Measurements from ENCODE around the gene GOLGA8J. TPM values are rescaled to one million over a fixed set of nuclear protein-coding genes. Genes with fewer than 3 reads are reported as not detected.
"Not testable (repeated sequence)": the region's sequence is repeated elsewhere in the genome, so short reads cannot be mapped to it uniquely, and the experiment has no call there.

GOLGA8J gene, protein sequence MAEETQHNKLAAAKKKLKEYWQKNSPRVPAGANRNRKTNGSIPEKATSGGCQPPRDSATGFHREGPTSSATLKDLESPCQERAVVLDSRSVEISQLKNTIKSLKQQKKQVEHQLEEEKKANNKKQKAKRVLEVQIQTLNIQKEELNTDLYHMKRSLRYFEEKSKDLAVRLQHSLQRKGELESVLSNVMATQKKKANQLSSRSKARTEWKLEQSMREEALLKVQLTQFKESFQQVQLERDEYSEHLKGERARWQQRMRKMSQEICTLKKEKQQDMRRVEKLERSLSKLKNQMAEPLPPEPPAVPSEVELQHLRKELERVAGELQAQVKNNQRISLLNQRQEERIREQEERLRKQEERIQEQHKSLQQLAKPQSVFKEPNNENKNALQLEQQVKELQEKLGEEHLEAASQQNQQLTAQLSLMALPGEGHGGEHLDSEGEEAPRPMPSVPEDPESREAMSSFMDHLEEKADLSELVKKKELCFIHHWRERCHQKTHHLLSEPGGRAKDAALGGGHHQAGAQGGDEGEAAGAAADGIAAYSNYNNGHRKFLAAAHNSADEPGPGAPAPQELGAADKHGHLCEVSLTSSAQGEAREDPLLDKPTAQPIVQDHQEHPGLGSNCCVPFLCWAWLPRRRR
- polyA plus RNA-seq (ENCODE audit: insufficient read length in 4 of 4): 1 to 10 TPM in 2 of 4 donors, under 1 TPM in 2; 0.31 to 3.0 (median 1.2) TPM

DNA sequence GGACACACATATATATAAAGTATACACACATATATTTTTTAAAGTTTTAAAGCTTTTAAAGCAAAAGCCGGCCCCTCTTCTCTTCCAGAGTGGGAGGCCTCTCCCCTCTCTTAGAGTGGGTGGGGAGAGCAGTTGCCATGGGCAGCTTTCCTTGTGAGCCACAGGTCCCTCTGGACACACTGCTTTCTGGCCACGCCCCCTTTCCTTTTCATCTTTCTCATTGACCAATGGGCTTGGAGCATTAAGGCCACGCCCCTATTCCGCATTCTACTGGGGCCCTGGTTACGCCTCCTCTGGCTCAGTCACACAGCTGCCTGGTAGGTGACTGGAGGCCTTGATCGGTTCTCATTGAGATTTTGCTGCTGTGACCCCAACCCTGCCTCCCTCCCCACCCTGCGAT, at the start of gene GOLGA8J:
GOLGA8J (plus strand) TSS at position 301 of the 400 bp plus-strand sequence; CDS start at position 399, 98 bp downstream.
- DNase-seq (ENCODE audit: low read depth in 4 of 4, low spot score in 2 of 4): not testable (repeated sequence)

DNA sequence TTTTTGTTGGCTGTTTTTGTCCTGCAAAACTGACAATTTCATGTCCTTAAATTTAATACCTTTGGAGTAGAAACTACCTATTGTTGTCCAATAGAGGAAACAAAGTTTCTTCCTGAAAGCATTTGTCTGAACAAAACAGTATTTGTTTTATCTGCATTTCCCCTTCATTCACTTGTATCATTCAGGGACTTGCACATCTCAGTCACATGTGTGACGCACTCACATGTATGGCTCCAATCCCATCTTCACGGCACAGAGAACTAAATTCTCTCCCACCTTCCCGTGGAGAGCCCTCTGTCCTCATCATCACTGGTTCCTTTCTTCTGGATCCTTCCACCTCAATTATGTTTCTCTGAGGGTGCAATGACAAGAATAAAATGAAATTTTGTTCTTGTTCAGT, 49.5 kb upstream of the GOLGA8J start:
- no peak for DNase-seq (ENCODE audit: low read depth in 4 of 4, low spot score in 2 of 4)

DNA sequence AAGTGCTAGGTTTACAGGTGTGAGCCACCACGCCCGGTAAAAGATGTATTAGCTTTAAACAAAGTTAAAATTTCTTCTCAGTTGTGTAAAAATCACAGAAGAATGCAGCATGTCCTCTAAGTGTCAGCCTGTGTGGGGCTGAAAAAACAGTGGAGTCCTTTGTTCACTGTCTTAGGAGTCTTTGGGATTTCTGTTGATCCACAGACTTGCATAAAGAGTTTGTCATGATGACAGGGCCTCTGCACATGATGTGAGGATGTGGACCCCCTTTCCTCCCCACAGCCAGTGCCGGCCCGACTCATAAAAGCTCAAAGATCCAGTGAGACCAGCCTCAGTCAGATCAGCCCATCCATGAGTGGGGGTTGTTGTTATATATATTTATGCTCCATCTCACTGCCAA, 49.0 kb upstream of the GOLGA8J start:
- DNase-seq (ENCODE audit: low read depth in 4 of 4, low spot score in 2 of 4): no peak

DNA sequence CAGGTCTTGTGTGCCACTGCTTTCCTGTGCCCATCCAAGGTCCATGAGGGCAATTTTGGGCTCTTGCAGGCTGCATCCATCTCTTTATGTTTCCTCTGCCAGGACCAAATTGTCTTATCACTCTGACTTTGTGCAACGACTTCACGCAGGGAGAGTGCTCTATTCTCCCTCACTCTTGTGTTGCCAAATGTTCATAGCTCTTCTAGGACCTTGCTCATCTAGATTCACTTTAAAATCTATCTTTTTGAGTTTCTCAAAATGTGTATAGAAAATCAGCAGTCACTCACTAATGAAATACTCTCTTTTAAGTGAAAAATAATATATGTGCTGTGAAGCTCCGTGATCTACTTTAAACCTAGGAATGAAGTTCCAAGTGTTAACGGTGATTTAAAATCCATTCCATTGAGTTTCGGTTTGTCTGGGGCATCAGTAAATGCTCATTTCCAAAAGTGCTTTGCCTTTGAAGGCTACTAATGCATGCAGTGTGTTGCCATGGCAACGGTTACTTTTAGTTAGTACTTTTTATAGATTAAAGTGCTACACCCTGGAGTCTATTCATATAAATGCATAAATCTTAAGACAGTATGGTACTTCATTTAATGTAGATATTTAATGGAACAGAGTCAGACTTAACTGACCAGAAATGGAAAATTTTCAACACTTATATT, 46.6 kb upstream of the GOLGA8J start:
- DNase-seq (ENCODE audit: low read depth in 4 of 4, low spot score in 2 of 4): no peak

DNA sequence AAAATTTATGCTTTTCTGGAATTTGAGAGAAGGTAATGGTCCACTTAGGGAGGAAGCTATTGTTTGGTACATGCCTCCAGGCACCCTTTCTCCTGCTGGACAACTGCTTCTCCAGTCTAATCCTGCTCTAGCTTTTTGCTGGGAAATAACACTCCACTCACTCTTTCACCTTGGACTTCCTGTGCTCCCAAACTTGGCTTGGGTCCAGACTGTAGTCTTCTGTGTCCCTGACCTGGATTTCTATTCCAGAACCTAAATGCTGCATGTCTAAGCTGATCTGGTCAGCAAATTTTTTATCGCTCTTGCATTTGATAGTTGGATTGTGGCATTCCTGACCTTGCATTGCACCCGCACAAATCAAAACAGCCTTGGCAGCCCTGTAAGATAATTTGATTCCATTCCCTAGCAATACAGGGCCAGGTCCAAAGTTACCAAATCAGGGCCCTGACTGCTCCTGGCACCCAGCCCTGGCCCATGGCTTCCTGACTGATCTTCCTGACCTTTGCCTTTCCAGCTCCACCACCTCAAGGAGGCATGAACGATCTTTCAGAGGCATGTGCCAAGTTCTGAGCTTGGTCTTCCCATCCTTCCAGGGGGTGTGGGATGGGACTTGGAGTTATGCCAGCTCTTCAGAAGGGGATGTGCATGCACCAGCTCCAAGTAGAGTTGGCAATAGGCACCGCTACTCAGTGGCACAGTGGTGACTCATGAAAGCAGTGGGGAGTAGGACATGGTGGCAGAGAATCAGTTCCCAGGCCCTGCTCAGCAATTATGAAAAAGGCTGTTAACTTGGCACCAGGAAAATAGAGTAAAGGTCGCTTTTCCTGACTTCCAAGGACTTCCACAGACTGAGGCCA, 43.9 kb upstream of the GOLGA8J start:
- no peak for DNase-seq (ENCODE audit: low read depth in 4 of 4, low spot score in 2 of 4)

DNA sequence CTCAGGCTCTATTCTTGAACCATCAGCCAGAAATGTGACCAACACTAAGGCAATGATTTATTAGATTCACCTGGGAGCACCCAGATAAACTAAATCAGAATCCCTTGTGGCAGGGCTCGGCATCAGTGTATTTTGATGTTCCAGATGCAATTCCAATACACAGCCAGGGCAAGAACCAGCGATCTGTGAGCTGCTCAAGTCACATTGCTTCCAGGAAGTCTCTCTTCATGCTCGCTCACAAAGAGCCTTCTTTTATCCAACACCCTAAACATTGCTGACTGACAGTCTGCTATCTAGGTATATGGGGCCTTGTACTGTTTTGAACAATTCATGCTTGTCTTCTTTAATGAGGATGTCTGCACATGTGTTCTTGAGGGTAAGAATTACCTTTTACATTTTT, 40.9 kb upstream of the GOLGA8J start:
- DNase-seq (ENCODE audit: low read depth in 4 of 4, low spot score in 2 of 4): no peak

DNA sequence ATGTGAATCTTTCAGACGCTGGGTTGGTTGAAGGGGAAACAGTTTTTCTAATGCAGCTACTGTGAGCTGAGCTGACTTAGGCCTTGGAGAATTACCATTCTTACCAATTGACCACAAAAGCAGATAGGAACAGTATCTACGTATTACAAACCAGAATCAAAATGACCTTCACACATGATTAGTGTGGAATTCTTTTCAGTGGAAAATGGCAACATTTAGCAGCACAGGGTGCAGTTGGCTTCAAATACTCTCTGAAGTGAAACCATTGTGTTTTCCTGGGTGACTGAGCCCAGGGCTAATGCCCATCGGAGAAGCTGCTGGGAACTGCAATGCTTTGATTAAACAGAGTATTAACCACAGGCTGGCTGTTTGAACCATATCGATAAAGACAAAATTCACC, 40.2 kb upstream of the GOLGA8J start:
- no peak for DNase-seq (ENCODE audit: low read depth in 4 of 4, low spot score in 2 of 4)

DNA sequence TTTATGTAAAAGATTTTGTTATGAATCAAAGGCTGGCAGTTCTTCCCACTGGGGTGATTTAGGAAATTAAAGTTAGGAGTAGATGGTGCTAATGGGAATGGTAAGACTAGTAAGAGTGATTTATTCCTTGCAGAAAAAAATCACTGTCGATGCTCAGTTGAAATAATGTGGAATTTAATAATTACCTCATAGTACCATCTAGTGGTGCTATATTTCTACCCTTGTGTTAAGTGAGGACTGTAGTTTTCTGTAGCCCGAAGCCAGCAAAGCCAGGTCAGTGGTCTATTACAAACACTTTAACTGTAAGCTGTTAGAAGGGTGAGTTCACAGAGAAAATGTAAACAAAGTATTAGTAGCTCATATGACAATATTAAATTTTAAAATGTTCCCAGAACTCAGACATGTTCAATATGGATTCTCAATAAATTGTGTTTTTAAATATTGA, 39.5 kb upstream of the GOLGA8J start:
- DNase-seq (ENCODE audit: low read depth in 4 of 4, low spot score in 2 of 4): no peak

DNA sequence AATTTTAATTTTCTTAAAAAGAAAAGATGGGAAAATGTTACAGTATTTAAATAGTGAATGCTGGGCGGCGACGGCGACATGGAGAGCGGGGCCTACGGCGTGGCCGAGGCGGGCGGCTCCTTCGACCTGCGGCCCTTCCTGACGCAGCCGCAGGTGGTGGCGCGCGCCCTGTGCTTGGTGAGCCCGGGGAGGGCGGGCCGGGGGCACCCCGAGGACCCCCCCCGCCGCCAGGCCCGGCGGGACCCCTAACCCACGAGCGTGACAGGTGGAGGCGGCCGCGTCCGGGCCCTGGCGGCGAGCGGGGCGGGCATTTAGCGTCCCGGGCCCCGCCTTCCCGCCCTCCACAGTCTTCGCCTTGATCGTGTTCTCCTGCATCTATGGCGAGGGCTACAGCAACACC, 38.4 kb upstream of the GOLGA8J start:
- DNase-seq (ENCODE audit: low read depth in 4 of 4, low spot score in 2 of 4): no peak

DNA sequence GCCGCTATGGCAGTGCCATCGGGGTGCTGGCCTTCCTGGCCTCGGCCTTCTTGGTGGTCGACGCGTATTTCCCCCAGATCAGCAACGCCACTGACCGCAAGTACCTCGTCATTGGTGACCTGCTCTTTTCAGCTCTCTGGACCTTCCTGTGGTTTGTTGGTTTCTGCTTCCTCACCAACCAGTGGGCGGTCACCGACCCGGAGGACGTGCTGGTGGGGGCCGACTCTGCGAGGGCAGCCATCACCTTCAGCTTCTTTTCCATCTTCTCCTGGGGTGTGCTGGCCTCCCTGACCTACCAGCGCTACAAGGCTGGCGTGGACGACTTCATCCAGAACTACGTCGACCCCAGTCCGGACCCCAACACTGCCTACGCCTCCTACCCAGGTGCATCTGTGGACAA, 37.9 kb upstream of the GOLGA8J start:
- not testable (repeated sequence) for DNase-seq (ENCODE audit: low read depth in 4 of 4, low spot score in 2 of 4)

DNA sequence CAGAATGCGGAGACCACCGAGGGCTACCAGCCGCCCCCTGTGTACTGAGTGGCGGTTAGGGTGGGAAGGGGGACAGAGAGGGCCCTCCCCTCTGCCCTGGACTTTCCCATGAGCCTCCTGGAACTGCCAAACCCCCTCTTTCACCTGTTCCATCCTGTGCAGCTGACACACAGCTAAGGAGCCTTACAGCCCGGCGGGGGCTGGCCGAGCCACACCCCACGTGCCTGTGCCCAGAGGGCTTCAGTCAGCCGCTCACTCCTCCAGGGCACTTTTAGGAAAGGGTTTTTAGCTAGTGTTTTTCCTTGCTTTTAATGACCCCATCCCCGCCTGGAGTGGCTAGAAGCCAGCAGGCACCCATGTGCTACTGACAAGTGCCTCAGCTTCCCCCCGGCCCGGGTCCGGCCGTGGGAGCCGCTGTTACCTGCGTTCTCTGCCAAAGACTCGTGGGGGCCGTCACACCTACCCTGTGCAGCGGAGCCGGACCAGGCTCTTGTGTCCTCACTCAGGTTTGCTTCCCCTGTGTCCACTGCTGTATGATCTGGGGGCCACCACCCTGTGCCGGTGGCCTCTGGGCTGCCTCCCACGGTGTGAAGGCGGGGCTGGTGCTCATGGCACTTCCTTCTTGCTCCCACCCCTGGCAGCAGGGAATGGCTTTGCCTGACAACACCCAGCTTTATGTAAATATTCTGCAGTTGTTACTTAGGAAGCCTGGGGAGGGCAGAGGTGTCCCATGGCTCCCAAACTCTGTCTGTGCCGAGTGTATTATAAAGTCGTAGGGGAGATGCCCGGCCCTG, 37.3 kb upstream of the GOLGA8J start:
- DNase-seq (ENCODE audit: low read depth in 4 of 4, low spot score in 2 of 4): not testable (repeated sequence)

DNA sequence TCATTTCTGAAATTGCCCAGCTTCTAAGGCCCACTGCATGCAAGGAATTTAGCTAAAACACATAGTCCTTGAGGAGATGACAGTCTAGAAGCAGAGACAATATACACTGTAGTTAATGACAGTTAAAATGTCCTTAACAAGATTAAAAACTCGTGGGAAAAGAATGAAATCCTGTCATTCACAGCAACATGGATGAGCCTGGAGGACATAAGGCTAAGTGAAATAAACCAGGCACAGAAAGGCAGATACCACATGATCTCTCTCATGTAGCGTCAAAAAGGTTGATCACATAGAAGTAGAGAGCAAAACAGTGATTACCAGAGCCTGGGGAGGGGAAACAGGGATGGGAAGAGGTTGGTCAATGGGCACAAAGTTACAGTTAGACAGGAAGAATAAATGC, 36.3 kb upstream of the GOLGA8J start:
- no peak for DNase-seq (ENCODE audit: low read depth in 4 of 4, low spot score in 2 of 4)

DNA sequence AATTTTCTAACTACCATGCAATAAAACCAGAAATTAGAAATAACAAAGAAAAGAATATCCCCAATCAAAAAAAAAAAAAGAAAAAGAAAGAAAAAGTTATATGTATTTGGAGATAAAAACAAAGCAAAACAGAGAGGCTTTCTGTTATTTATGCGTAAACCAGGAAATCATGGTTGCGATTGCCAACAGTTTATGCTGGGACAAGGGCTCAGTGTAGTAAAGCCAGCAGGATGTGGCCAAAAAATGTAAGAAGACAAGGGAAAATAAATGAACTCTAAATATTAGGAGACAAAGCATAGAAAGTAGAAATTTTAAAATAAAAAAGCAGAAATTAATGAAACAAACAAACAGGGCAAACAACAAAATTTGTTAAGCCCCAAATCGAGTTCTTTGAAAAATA, 27.2 kb upstream of the GOLGA8J start:
- no peak for DNase-seq (ENCODE audit: low read depth in 4 of 4, low spot score in 2 of 4)

DNA sequence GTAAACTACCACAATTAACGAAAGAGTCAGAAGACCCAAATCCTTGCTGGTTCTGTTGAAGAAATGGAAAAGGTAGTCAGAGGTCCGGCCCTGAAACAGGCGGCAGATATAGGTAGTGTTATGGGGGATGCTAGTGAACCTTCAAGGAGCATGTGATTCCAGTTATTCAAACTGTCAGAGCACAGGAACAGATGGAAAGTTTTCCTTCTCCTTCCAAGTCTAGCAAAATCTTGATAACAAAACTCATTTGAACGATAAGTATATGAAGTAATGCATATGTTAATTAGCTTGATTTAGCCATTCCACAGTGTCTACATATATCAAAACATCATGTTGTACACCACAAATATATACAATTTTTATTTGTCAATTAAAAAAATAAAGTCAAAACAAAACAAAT, 26.6 kb upstream of the GOLGA8J start:
- no peak for DNase-seq (ENCODE audit: low read depth in 4 of 4, low spot score in 2 of 4)

DNA sequence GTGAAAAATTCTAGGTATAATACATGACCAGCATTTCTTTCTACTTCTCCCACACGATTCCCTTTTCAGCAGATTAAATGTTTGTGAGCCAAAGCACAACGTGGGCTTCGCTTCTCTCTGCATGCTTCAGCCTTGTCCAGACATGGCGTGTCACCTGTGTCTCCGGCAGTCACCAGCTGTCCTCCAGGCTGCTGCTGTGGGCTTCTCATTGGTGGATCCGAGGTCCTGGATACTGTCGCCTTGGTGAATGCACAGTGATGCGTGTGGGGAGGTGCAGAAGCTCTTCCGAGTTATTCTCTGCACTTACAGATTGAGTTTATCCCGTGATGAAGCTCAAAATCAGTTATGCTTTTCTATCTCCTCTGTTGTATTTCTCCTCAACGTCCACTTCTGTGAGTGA, 23.0 kb upstream of the GOLGA8J start:
- DNase-seq (ENCODE audit: low read depth in 4 of 4, low spot score in 2 of 4): no peak

DNA sequence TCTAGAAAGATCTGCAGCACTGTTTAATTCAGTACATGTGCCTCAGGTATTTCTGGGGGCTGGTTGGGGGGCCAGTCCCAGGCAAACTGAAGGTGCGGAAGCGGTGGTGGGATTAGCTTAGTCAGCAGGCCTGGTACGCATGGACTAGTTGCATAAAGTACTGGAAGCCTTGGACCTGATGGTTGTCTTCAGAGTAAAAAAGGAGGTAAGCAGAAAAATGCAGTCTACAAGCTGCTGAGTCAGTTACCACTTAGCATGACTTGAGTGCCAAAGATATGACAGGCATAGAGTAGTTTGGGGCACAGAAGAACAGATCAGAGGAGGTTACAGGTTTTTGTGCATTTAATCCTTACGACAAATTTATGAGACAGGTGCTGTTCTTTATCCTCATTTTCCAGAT, 19.9 kb upstream of the GOLGA8J start:
- DNase-seq (ENCODE audit: low read depth in 4 of 4, low spot score in 2 of 4): no peak

DNA sequence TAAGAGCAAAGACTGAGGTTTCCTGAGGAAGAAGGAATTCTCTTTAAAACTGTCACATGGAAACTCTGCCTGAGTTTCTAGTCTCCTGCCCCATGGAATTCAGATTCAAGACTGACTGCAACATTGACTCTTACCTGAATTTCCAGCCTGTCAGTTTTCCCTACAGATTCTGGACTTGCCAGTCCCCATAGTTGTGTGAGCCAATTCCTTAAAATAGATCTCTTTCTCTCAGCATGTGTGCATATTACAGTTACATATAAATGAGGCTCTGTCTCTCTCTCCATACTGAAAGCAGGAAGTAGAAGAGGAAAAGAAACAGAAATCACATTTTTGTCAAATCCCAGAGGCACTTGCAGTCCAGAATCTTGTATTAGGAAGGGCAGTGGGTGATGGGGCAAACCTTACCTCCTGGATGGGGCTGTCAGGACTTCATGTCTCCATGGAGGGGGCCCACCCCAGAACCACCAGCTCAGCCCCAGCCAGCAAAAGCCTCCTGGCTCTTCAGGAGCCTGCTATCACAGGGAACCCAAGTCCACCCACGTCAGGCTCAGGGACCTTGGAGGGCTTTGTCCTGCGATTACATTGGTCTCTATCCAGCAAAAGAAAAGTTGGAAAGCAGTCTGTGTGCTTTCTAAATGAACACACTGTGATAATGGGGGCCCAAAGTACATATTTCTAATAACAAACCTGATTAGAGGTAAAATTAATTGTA, 18.8 kb upstream of the GOLGA8J start:
- no peak for DNase-seq (ENCODE audit: low read depth in 4 of 4, low spot score in 2 of 4)

DNA sequence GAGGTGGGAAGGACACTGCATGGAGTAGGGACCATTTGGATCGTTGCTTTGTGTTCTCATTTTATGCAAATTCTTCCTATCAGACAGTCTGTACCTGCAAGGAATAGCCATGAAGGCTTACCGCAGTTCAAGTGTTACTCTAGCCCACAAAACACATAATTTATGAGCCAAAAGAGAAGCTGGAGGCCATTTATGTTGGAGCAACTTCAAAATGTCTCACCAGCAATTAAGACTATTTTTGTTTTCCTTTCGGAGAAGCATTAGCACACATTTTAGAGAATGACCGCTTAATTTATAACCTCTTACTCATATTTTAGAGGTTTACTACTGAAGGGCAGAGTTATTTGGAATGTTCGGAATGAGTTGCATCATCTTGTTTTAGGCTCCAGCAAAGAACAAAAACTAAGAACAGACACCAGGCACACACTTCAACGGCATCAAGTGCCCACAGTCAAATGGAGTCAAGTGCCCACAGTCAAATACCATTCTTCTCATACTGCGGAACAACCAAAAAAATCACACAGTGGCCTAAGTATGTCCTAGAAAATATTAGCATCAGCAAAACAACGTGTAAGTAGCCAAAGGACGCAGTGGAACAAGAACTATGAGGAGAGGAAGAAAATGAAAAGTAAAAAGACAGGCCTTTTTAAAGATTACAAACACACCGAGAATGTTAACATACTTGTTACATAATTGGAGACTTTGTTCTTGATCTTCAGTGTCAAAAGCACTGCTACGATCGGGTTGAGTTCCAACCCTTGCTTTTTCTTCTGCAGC, 17.5 kb upstream of the GOLGA8J start:
- DNase-seq (ENCODE audit: low read depth in 4 of 4, low spot score in 2 of 4): no peak

All from left renal cortex interstitium (tissue), 4 donors.